T-cell (primary cell): ENCODE results near the gene MLN. TPM values are rescaled to one million over a fixed set of nuclear protein-coding genes. Genes with fewer than 3 reads are reported as not detected.

ENCODE experiments used
- ATAC-seq, 4 experiments: fragments of 200-7000 bp in 3 of 4; fragments of 150-1000 bp in 1 of 4; cut with Tn5 transposase; replicated peaks in 1 of 4; 1 replicate in 3 of 4; 2 replicates in 1 of 4; pipeline ENCODE4 v1.10.0; 2021; ENCODE audit warnings: moderate library complexity in 3 of 4, mild to moderate bottlenecking in 2 of 4, moderate number of reproducible peaks in 1 of 4
- CTCF ChIA-PET, 2 donors: fragments of 300-600 bp; sonication (Branson Sonifier 250); formaldehyde crosslinking; loops; one replicate each; lab custom pipeline; 2022; ENCODE audit warnings: antibody characterized with exemption in 2 of 2; lab: Charles Lee
- POLR2A ChIA-PET, 2 donors: fragments of 300-600 bp; sonication (Branson Sonifier 250); formaldehyde crosslinking; loops; one replicate each; lab custom pipeline; 2022; ENCODE audit warnings: antibody characterized with exemption in 2 of 2; lab: Charles Lee
- DNase-seq, 35 experiments: peaks; one replicate each; pipeline versions ENCODE4 v3.0.0 to v3.0.0-alpha.2; 2013 to 2023
- H3K27ac ChIP-seq: one replicate; pipeline ENCODE4 v1.5.1; 2013; ENCODE audit warnings: low read length
- H3K27me3 ChIP-seq, 2 experiments: replicated peaks in 1 of 2; 1 replicate in 1 of 2; 2 replicates in 1 of 2; pipeline versions ENCODE4 v1.6.1 to v1.7.0; 2013; ENCODE audit warnings: low read length in 1 of 2, mixed read lengths in 1 of 2; ENCODE audit not compliant: control insufficient read depth in 2 of 2, insufficient read depth in 2 of 2; ENCODE audit errors: extremely low read depth in 1 of 2
- H3K36me3 ChIP-seq, 2 donors: 1 replicate in 1 of 2; 2 replicates in 1 of 2; pipeline versions ENCODE4 v1.6.1 to v1.7.0; 2013; ENCODE audit warnings: low read length in 1 of 2; ENCODE audit not compliant: control insufficient read depth in 2 of 2, insufficient read depth in 1 of 2; ENCODE audit errors: extremely low read depth in 1 of 2
- H3K4me1 ChIP-seq, 2 experiments: 1 replicate in 1 of 2; 2 replicates in 1 of 2; pipeline versions ENCODE4 v1.6.1 to v1.7.0; 2013; ENCODE audit warnings: low read length in 2 of 2, mixed read lengths in 1 of 2; ENCODE audit not compliant: insufficient read depth in 2 of 2, control insufficient read depth in 1 of 2; ENCODE audit errors: extremely low read depth in 1 of 2
- H3K4me3 ChIP-seq, 2 donors: 1 replicate in 1 of 2; 2 replicates in 1 of 2; pipeline versions ENCODE4 v1.5.1 to v1.7.0; 2013; ENCODE audit warnings: mild to moderate bottlenecking in 2 of 2, low read length in 1 of 2, moderate library complexity in 1 of 2; ENCODE audit not compliant: control insufficient read depth in 1 of 2; ENCODE audit errors: extremely low read depth in 1 of 2
- H3K9me3 ChIP-seq: 2 replicates; pipeline ENCODE4 v1.7.0; 2013
- H3K27ac Mint-ChIP-seq, 2 donors: one replicate each; pipeline ENCODE4 v1.8.0; 2020 to 2021; ENCODE audit warnings: mild to moderate bottlenecking in 2 of 2, mixed read lengths in 2 of 2
- H3K27me3 Mint-ChIP-seq, 2 donors: one replicate each; pipeline ENCODE4 v1.8.0; 2021 to 2022; ENCODE audit warnings: mixed read lengths in 2 of 2
- H3K36me3 Mint-ChIP-seq: one replicate; pipeline ENCODE4 v1.8.0; 2021; ENCODE audit warnings: mixed read lengths
- H3K4me1 Mint-ChIP-seq, 3 donors: one replicate each; pipeline ENCODE4 v1.8.0; 2020 to 2022; ENCODE audit warnings: mixed read lengths in 3 of 3, mild to moderate bottlenecking in 1 of 3
- H3K4me3 Mint-ChIP-seq, 3 donors: one replicate each; pipeline ENCODE4 v1.8.0; 2020 to 2022; ENCODE audit warnings: mild to moderate bottlenecking in 3 of 3, mixed read lengths in 3 of 3, moderate library complexity in 3 of 3
- H3K9me3 Mint-ChIP-seq, 3 donors: one replicate each; pipeline ENCODE4 v1.8.0; 2020 to 2022; ENCODE audit warnings: mixed read lengths in 3 of 3
- WGBS: methylation state at CpG from one replicate; pipeline ENCODE4 v1.1.5; 2013; ENCODE audit warnings: missing lambda C conversion rate; ENCODE audit not compliant: insufficient coverage; 5-methylcytosine and 5-hydroxymethylcytosine counted together
- total RNA-seq, 35 experiments: library from RNA in 6 of 35; stranded (reverse) in 6 of 35; fragments of 120-200 nt in 1 of 35; gene quantifications; one replicate each; pipeline versions ENCODE4 v1.2.1 to v1.2.4 and lab custom pipeline; 2013 to 2026

The MLN gene
- total RNA-seq, 5 donors from 2014 or later (not counting 1 experiment from before 2014, with no cell fraction given): not detected

DNA sequence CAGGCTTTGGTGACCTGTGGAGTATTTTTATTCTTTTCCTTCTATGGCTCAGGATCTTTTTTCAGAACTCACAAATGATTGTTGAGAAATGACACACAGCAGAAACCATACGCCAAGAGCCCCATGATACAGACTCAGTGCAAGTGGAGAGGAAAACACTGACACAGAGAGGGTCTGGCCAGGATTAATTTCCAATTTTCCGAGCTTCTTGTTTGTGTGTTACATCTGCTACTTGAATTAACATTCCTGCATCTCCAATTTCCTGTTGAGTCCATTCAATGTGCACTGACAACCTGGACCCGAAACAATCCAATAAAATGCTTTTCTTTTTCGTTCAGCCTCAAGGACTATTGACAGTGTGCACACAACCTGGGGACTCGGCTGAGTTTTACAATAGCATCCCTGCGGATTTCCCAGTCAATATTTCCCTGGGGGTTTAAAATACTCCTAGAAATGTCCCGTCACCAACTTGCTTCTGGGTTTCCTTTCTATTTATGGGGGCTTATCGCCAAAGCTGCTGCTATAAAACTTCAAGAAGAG is 4.9 kb upstream of the MLN start:
- no peaks in the 10 kb centered on the region for H3K36me3 Mint-ChIP-seq
- Histone ChIP-seq H3K9me3 (no peaks in the 10 kb centered on the region), H3K27me3 (peaks cover 4 to 61% of the 10 kb centered on the region in 2 experiments), H3K36me3 (no peaks in the 10 kb centered on the region), H3K27ac (no peak overlapping the region), H3K4me3 (no peak overlapping the region), H3K4me1 (peaks cover 3 to 14% of the 10 kb centered on the region in 2 experiments)
- ChIA-PET POLR2A (no interaction called here), CTCF (no interaction called here)
- DNase-seq (no peak), ATAC-seq (no peak)
- peaks cover 43 to 52% of the 10 kb centered on the region in 2 donors for H3K27me3 Mint-ChIP-seq
- 100% methylated on average over 1 of the region's 8 CpGs for WGBS
- no peaks in the 10 kb centered on the region for H3K9me3 Mint-ChIP-seq
- H3K27ac Mint-ChIP-seq: no peak overlapping the region
- no peak overlapping the region for H3K4me3 Mint-ChIP-seq
- H3K4me1 Mint-ChIP-seq: peaks cover 19 to 27% (median 20%) of the 10 kb centered on the region in 3 donors

- ChIA-PET CTCF (interaction anchor here in 1 of 2 donors (0.6 kb wide), 1 partner anchor 90 kb away, joined by 8 read pairs; no protein-coding TSS in a partner anchor), POLR2A (no interaction called here)
- Mint-ChIP-seq H3K27me3 (peaks cover 40 to 45% of the 10 kb centered on the region in 2 donors), H3K9me3 (no peaks in the 10 kb centered on the region), H3K4me1 (peaks cover 19 to 27% (median 20%) of the 10 kb centered on the region in 3 donors), H3K4me3 (peak overlapping the region in 1 of 3 donors; percentile 51), H3K36me3 (no peaks in the 10 kb centered on the region), H3K27ac (peak overlapping the region in 1 of 2 donors; percentile 55)
- ATAC-seq (no peak), DNase-seq (no peak)
- 7% methylated on average over 4 of the region's 6 CpGs for WGBS
- Histone ChIP-seq H3K4me3 (no peak overlapping the region), H3K27ac (no peak overlapping the region), H3K36me3 (no peaks in the 10 kb centered on the region), H3K4me1 (peaks cover 3 to 14% of the 10 kb centered on the region in 2 experiments), H3K9me3 (no peaks in the 10 kb centered on the region), H3K27me3 (peaks cover 4 to 58% of the 10 kb centered on the region in 2 experiments)
Observed at GRCh38 chr6:33807606-33808005, 3.8 kb upstream of the MLN start.

GRCh38 chr6:33806841-33807240 is 3.0 kb upstream of the MLN start:
- Mint-ChIP-seq H3K4me3 (no peak overlapping the region), H3K27me3 (peaks cover 36 to 40% of the 10 kb centered on the region in 2 donors), H3K27ac (no peak overlapping the region), H3K4me1 (peaks cover 19 to 27% (median 20%) of the 10 kb centered on the region in 3 donors), H3K9me3 (no peaks in the 10 kb centered on the region), H3K36me3 (no peaks in the 10 kb centered on the region)
- Histone ChIP-seq H3K27ac (no peak overlapping the region), H3K4me3 (no peak overlapping the region), H3K27me3 (peaks cover 2 to 59% of the 10 kb centered on the region in 2 experiments), H3K9me3 (no peaks in the 10 kb centered on the region), H3K4me1 (peaks cover 3 to 14% of the 10 kb centered on the region in 2 experiments), H3K36me3 (no peaks in the 10 kb centered on the region)
- POLR2A ChIA-PET: no interaction called here
- DNase-seq (no peak), ATAC-seq (no peak)
- CTCF ChIA-PET: no interaction called here
- 82% methylated on average over 9 of the region's 9 CpGs for WGBS

- ATAC-seq: no peak
- peaks cover 9 to 35% of the 10 kb centered on the region in 2 donors for H3K27me3 Mint-ChIP-seq
- Histone ChIP-seq H3K4me3 (no peak overlapping the region), H3K4me1 (peaks cover 0 to 3% of the 10 kb centered on the region in 2 experiments), H3K36me3 (no peaks in the 10 kb centered on the region), H3K27ac (no peak overlapping the region), H3K27me3 (peaks cover 0 to 57% of the 10 kb centered on the region in 2 experiments), H3K9me3 (no peaks in the 10 kb centered on the region)
- no peaks in the 10 kb centered on the region for H3K9me3 Mint-ChIP-seq
- CTCF ChIA-PET: no interaction called here
- no peak for DNase-seq
- WGBS: 97% methylated on average over 6 of the region's 14 CpGs
- POLR2A ChIA-PET: no interaction called here
- no peaks in the 10 kb centered on the region for H3K36me3 Mint-ChIP-seq
- H3K27ac Mint-ChIP-seq: no peak overlapping the region
- peaks cover 5 to 8% (median 8%) of the 10 kb centered on the region in 3 donors for H3K4me1 Mint-ChIP-seq
- H3K4me3 Mint-ChIP-seq: no peak overlapping the region
Observed at GRCh38 chr6:33802186-33802958, 1.4 kb downstream of the MLN start.

GRCh38 chr6:33801611-33802010 is 2.2 kb downstream of the MLN start:
- Mint-ChIP-seq H3K27me3 (peaks cover 13 to 35% of the 10 kb centered on the region in 2 donors), H3K9me3 (no peaks in the 10 kb centered on the region), H3K4me1 (peaks cover 0 to under 1% (median under 1%) of the 10 kb centered on the region in 3 donors), H3K27ac (no peak overlapping the region), H3K4me3 (no peak overlapping the region), H3K36me3 (no peaks in the 10 kb centered on the region)
- Histone ChIP-seq H3K36me3 (no peaks in the 10 kb centered on the region), H3K27ac (no peak overlapping the region), H3K4me1 (no peaks in the 10 kb centered on the region), H3K27me3 (peaks cover 0 to 60% of the 10 kb centered on the region in 2 experiments), H3K9me3 (no peaks in the 10 kb centered on the region), H3K4me3 (no peak overlapping the region)
- ChIA-PET CTCF (no interaction called here), POLR2A (interaction anchor here in 1 of 2 donors (0.5 kb wide), 1 partner anchor 850 kb away, joined by 16 read pairs; no protein-coding TSS in a partner anchor)
- ATAC-seq (no peak), DNase-seq (no peak)
- WGBS: 60% methylated on average over 4 of the region's 5 CpGs

- H3K27me3 ChIP-seq: peaks cover 0 to 67% of the 10 kb centered on the region in 2 experiments
- no peaks in the 10 kb centered on the region for H3K36me3 Mint-ChIP-seq
- WGBS: 89% methylated on average over 7 of the region's 13 CpGs
- CTCF ChIA-PET: no interaction called here
- POLR2A ChIA-PET: no interaction called here
- peaks cover 13 to 38% of the 10 kb centered on the region in 2 donors for H3K27me3 Mint-ChIP-seq
- no peaks in the 10 kb centered on the region for H3K9me3 ChIP-seq
- no peak overlapping the region for H3K4me3 ChIP-seq
- no peaks in the 10 kb centered on the region for H3K9me3 Mint-ChIP-seq
- H3K27ac Mint-ChIP-seq: no peak overlapping the region
- no peak overlapping the region for H3K27ac ChIP-seq
- no peaks in the 10 kb centered on the region for H3K4me1 Mint-ChIP-seq
- H3K4me3 Mint-ChIP-seq: no peak overlapping the region
- H3K4me1 ChIP-seq: no peaks in the 10 kb centered on the region
- ATAC-seq: no peak
- H3K36me3 ChIP-seq: no peaks in the 10 kb centered on the region
- no peak for DNase-seq
Observed at GRCh38 chr6:33800248-33800969, 3.4 kb downstream of the MLN start.
